Measurements from ENCODE around the gene ILKAP. TPM values are rescaled to one million over a fixed set of nuclear protein-coding genes. Genes with fewer than 3 reads are reported as not detected.

Gene ILKAP
- total RNA-seq, 2 donors from 2014 or later, result 22.8 to 44.8 TPM

GRCh38 chr2:238239863-238240756 lies 36.6 kb upstream of the ILKAP start, which contains the start of gene HES6:
TSS of gene HES6 (minus strand) at chr2:238240038. CDS start at chr2:238239905, 133 bp downstream.
- 0 to 1% methylated on average over 9 to 63 of the region's 105 CpGs for WGBS, 2 donors
- Histone ChIP-seq H3K36me3 (replicated peaks in 1 of 2; ENCODE audit: insufficient read depth in 1 of 2, low read depth in 2 of 2) (peaks cover 0 to 1% of the 10 kb centered on the region in 2 donors), H3K9me3 (no peaks in the 10 kb centered on the region), H3K27me3 (no peaks in the 10 kb centered on the region), H3K4me3 (peak within 1 kb of the TSS in 1 of 2 donors; percentile 26), H3K4me1 (peaks cover 54% of the 10 kb centered on the region), H3K27ac (peak within 1 kb of the TSS; percentile 50 to 85 (median 78))
- peak in 2 of 7 experiments; percentile 13 to 21 for TF ChIP-seq CTCF (IDR thresholded peaks at IDR 0.05)
- peak; percentile 64 to 94 (median 66) for TF ChIP-seq POLR2A (IDR thresholded peaks at IDR 0.05)
- intact Hi-C loops (cut with DNase I), result no loop called here
- DNase-seq (peak; percentile 90 to 94 (median 93)), ATAC-seq (peak; percentile 86)

GRCh38 chr2:238239543-238239862 lies 36.0 kb upstream of the ILKAP start:
- intact Hi-C loops (cut with DNase I), result no loop called here
- DNase-seq (peak in 3 of 4 donors; percentile 33 to 42 (median 35)), ATAC-seq (peak; percentile 12)
- no peak for TF ChIP-seq CTCF (IDR thresholded peaks at IDR 0.05)
- no peak for TF ChIP-seq POLR2A (IDR thresholded peaks at IDR 0.05)
- peak overlapping the region in 3 of 4 donors; percentile 43 to 84 (median 71) for H3K27ac ChIP-seq
- no peaks in the 10 kb centered on the region for H3K27me3 ChIP-seq
- H3K9me3 ChIP-seq, result no peaks in the 10 kb centered on the region
- peaks cover 55% of the 10 kb centered on the region for H3K4me1 ChIP-seq
- H3K4me3 ChIP-seq, result peak overlapping the region in 1 of 2 donors; percentile 26
- H3K36me3 ChIP-seq (replicated peaks in 1 of 2; ENCODE audit: insufficient read depth in 1 of 2, low read depth in 2 of 2), result no peaks in the 10 kb centered on the region
- WGBS, 2 donors, result 0% methylated on average over 1 to 29 of the region's 43 CpGs

GRCh38 chr2:238238766-238239542 lies 35.5 kb upstream of the ILKAP start:
- Histone ChIP-seq H3K27me3 (no peaks in the 10 kb centered on the region), H3K4me1 (peaks cover 55% of the 10 kb centered on the region), H3K9me3 (no peaks in the 10 kb centered on the region), H3K4me3 (no peak overlapping the region), H3K27ac (no peak overlapping the region), H3K36me3 (replicated peaks in 1 of 2; ENCODE audit: insufficient read depth in 1 of 2, low read depth in 2 of 2) (no peaks in the 10 kb centered on the region)
- TF ChIP-seq POLR2A (IDR thresholded peaks at IDR 0.05), result no peak
- TF ChIP-seq CTCF (IDR thresholded peaks at IDR 0.05), result no peak
- ATAC-seq (no peak), DNase-seq (peak; percentile 41 to 46 (median 42))
- intact Hi-C loops (cut with DNase I), result no loop called here
- WGBS, 2 donors, result 5 to 32% methylated on average over 11 to 58 of the region's 75 CpGs

GRCh38 chr2:238238311-238238765 lies 34.8 kb upstream of the ILKAP start:
- H3K9me3 ChIP-seq, result no peaks in the 10 kb centered on the region
- no peaks in the 10 kb centered on the region for H3K36me3 ChIP-seq (replicated peaks in 1 of 2; ENCODE audit: insufficient read depth in 1 of 2, low read depth in 2 of 2)
- intact Hi-C loops (cut with DNase I), result no loop called here
- peaks cover 51% of the 10 kb centered on the region for H3K4me1 ChIP-seq
- 87 to 95% methylated on average over 4 to 5 of the region's 5 CpGs for WGBS, 2 donors
- DNase-seq (no peak), ATAC-seq (no peak)
- no peak overlapping the region for H3K4me3 ChIP-seq
- TF ChIP-seq POLR2A (IDR thresholded peaks at IDR 0.05) (no peak), CTCF (IDR thresholded peaks at IDR 0.05) (no peak)
- no peak overlapping the region for H3K27ac ChIP-seq
- no peaks in the 10 kb centered on the region for H3K27me3 ChIP-seq
